ENCODE data around the gene MAGI1. TPM values are rescaled to one million over a fixed set of nuclear protein-coding genes. Genes with fewer than 3 reads are reported as not detected.
"Not testable (repeated sequence)": the region's sequence is repeated elsewhere in the genome, so short reads cannot be mapped to it uniquely, and the experiment has no call there.

Gene MAGI1
- total RNA-seq, 4 donors from 2014 or later = 17.2 to 40.8 (median 28.1) TPM

GRCh38 chr3:66031102-66031698 is 7.5 kb downstream of the MAGI1 start:
- no peak for ATAC-seq
- no peaks in the 10 kb centered on the region for H3K36me3 ChIP-seq
- TF ChIP-seq POLR2A (IDR thresholded peaks at IDR 0.05) (no peak), CTCF (IDR thresholded peaks at IDR 0.05) (no peak), POLR2AphosphoS5 (IDR thresholded peaks at IDR 0.05) (no peak), EP300 (IDR thresholded peaks at IDR 0.05) (no peak)
- H3K4me3 ChIP-seq = no peak overlapping the region
- H3K4me1 ChIP-seq = peaks cover 0 to 23% (median 4%) of the 10 kb centered on the region in 3 donors
- H3K27me3 ChIP-seq = no peaks in the 10 kb centered on the region
- no peaks in the 10 kb centered on the region for H3K9me3 ChIP-seq
- no peak overlapping the region for H3K27ac ChIP-seq
- 60 to 65% methylated on average over 6 of the region's 6 CpGs for WGBS, 2 donors (ENCODE audit: low coverage in 1 of 2)

- Histone ChIP-seq H3K27ac (no peak overlapping the region), H3K9me3 (no peaks in the 10 kb centered on the region), H3K27me3 (no peaks in the 10 kb centered on the region), H3K4me1 (peaks cover 0 to 10% (median 0%) of the 10 kb centered on the region in 3 donors), H3K36me3 (no peaks in the 10 kb centered on the region), H3K4me3 (no peak overlapping the region)
- TF ChIP-seq POLR2AphosphoS5 (IDR thresholded peaks at IDR 0.05) (no peak), CTCF (IDR thresholded peaks at IDR 0.05) (no peak), EP300 (IDR thresholded peaks at IDR 0.05) (no peak), POLR2A (IDR thresholded peaks at IDR 0.05) (no peak)
- ATAC-seq = no peak
Observed at GRCh38 chr3:66029443-66029842, 9.3 kb downstream of the MAGI1 start.

- H3K27me3 ChIP-seq = no peaks in the 10 kb centered on the region
- TF ChIP-seq POLR2AphosphoS5 (IDR thresholded peaks at IDR 0.05) = no peak
- TF ChIP-seq POLR2A (IDR thresholded peaks at IDR 0.05) = no peak
- TF ChIP-seq CTCF (IDR thresholded peaks at IDR 0.05) = no peak
- TF ChIP-seq EP300 (IDR thresholded peaks at IDR 0.05) = no peak
- no peak for ATAC-seq
- peaks cover 0 to 10% (median 0%) of the 10 kb centered on the region in 3 donors for H3K4me1 ChIP-seq
- H3K36me3 ChIP-seq = no peaks in the 10 kb centered on the region
- H3K9me3 ChIP-seq = no peaks in the 10 kb centered on the region
- no peak overlapping the region for H3K27ac ChIP-seq
- WGBS, 2 donors (ENCODE audit: low coverage in 1 of 2) = 69 to 70% methylated on average over 4 to 5 of the region's 5 CpGs
- no peak overlapping the region for H3K4me3 ChIP-seq
Observed at GRCh38 chr3:66029014-66029413, 9.7 kb downstream of the MAGI1 start.

- H3K4me3 ChIP-seq = no peak overlapping the region
- ATAC-seq = no peak
- H3K27ac ChIP-seq = no peak overlapping the region
- H3K9me3 ChIP-seq = no peaks in the 10 kb centered on the region
- 83 to 88% methylated on average over 4 to 9 of the region's 12 CpGs for WGBS, 2 donors (ENCODE audit: low coverage in 1 of 2)
- H3K36me3 ChIP-seq = no peaks in the 10 kb centered on the region
- no peak for TF ChIP-seq POLR2A (IDR thresholded peaks at IDR 0.05)
- no peaks in the 10 kb centered on the region for H3K27me3 ChIP-seq
- H3K4me1 ChIP-seq = peaks cover 0 to 10% (median 0%) of the 10 kb centered on the region in 3 donors
Observed at GRCh38 chr3:66028457-66028856, 10.3 kb downstream of the MAGI1 start.

- H3K27me3 ChIP-seq, H3K27ac ChIP-seq, H3K4me3 ChIP-seq, ATAC-seq, H3K36me3 ChIP-seq, H3K9me3 ChIP-seq: not testable (repeated sequence)
- WGBS, 2 donors (ENCODE audit: low coverage in 1 of 2) = 96% methylated on average over 4 of the region's 8 CpGs; no CpG with 5 or more reads in 1 of the 2 donors
- peaks cover 0 to 10% (median 0%) of the 10 kb centered on the region in 3 donors for H3K4me1 ChIP-seq
Observed at GRCh38 chr3:66027099-66027498, 11.6 kb downstream of the MAGI1 start.

- TF ChIP-seq CTCF (IDR thresholded peaks at IDR 0.05) = no peak
- no peak for TF ChIP-seq POLR2A (IDR thresholded peaks at IDR 0.05)
- TF ChIP-seq POLR2AphosphoS5 (IDR thresholded peaks at IDR 0.05) = no peak
- TF ChIP-seq EP300 (IDR thresholded peaks at IDR 0.05) = no peak
- Histone ChIP-seq H3K4me3 (no peak overlapping the region), H3K4me1 (no peaks in the 10 kb centered on the region), H3K27me3 (no peaks in the 10 kb centered on the region), H3K9me3 (no peaks in the 10 kb centered on the region), H3K27ac (no peak overlapping the region), H3K36me3 (no peaks in the 10 kb centered on the region)
- 67 to 68% methylated on average over 3 of the region's 3 CpGs for WGBS, 2 donors (ENCODE audit: low coverage in 1 of 2)
- ATAC-seq = no peak
Observed at GRCh38 chr3:66023738-66024385, 14.9 kb downstream of the MAGI1 start.
